IPS-18a (cell line): ENCODE results near the gene PCP4L1.

Experiments used
- H3K27ac ChIP-seq: one replicate; pipeline ENCODE4 v1.5.1; 2013; ENCODE audit warnings: low read length
- H3K27me3 ChIP-seq: one replicate; pipeline ENCODE4 v1.6.1; 2013; ENCODE audit warnings: mild to moderate bottlenecking, low read length; ENCODE audit not compliant: control insufficient read depth, insufficient read depth
- H3K36me3 ChIP-seq: one replicate; pipeline ENCODE4 v1.6.1; 2013; ENCODE audit warnings: low read depth, low read length; ENCODE audit not compliant: control insufficient read depth
- H3K4me1 ChIP-seq: one replicate; pipeline ENCODE4 v1.6.1; 2013; ENCODE audit warnings: low read depth, low read length; ENCODE audit not compliant: control insufficient read depth
- H3K4me3 ChIP-seq: one replicate; pipeline ENCODE4 v1.5.1; 2013; ENCODE audit warnings: low read length
- H3K9ac ChIP-seq: one replicate; pipeline ENCODE4 v1.6.1; 2013; ENCODE audit warnings: mild to moderate bottlenecking, low read length, moderate library complexity
- H3K9me3 ChIP-seq: one replicate; pipeline ENCODE4 v1.6.1; 2013; ENCODE audit warnings: low read depth, low read length; ENCODE audit not compliant: control insufficient read depth

Gene PCP4L1

DNA sequence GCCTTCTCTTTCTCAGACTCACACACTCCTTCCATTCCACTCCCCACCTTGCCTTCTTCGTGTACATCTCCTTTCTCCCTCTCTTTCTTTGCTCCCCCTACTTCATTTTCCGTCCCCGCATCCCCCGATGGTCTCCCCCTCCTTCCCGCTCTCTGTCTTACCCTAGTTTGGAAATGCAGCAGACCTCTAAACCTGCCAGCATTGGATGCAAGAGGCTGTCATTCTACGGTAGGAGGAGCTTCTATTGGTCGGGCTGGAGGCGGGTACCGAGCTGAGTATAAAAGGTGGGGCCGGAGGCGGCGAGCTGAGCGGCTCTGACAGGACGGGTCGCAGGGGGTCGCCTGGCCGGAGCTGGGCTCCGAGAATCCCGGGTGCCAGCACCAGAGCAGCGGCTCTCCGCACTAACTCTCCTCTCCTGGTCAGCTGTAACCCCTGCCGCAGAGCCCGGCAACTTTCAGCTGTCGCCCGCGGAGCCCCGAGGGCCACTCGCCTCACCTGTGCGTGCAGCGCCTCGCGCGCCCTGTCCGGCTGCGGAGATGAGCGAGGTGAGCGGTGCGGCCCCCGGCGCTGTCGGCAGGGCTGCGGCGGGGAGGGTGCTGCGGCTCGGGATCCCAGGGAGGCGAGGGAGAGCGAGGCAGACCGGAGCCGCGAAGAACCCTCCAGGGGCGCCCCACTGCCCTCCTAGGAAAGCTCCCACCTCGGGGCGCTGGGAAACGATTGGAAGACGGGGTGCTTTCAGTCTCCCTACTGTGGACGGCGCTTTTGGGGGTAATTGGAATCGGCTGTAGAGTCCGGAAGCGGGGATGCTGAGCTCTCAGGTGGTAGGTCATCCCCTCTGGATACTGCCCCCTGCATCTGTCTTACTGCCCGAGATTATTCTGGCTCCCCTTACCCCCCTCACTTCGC lies at the start of gene PCP4L1:
PCP4L1 (plus strand) TSS at position 307 of the 906 bp plus-strand sequence; CDS start at position 537, 230 bp downstream.
- Histone ChIP-seq H3K9ac (no peak within 1 kb of the TSS), H3K9me3 (peaks cover 3% of the 10 kb centered on the region), H3K36me3 (no peaks in the 10 kb centered on the region), H3K27ac (no peak within 1 kb of the TSS), H3K27me3 (peaks cover 50% of the 10 kb centered on the region), H3K4me1 (peaks cover 4% of the 10 kb centered on the region), H3K4me3 (peak within 1 kb of the TSS; percentile 65)

DNA sequence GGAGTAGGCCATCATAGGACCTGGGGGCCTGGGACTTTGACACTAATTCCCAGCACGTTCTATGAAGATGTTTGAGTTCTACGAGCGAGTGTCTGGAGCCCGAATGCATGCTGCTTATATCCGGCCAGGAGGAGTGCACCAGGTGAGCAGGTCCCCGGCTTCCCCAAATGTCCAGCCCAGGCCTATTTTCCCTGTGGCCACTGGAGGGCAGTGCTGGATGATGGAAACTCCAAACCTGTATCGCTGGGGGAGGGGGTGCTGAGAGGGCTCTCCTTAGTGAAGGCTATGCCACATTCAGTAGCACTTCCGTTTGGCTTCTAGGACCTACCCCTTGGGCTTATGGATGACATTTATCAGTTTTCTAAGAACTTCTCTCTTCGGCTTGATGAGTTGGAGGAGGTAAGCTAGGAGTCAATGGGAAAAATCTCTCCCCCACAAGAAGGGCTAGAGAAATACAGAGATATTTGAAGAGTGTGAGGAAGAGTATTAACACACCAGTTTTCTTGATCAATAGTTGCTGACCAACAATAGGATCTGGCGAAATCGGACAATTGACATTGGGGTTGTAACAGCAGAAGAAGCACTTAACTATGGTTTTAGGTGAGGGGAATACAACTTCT lies 48.6 kb upstream of the PCP4L1 start:
- peaks cover 71% of the 10 kb centered on the region for H3K36me3 ChIP-seq

DNA sequence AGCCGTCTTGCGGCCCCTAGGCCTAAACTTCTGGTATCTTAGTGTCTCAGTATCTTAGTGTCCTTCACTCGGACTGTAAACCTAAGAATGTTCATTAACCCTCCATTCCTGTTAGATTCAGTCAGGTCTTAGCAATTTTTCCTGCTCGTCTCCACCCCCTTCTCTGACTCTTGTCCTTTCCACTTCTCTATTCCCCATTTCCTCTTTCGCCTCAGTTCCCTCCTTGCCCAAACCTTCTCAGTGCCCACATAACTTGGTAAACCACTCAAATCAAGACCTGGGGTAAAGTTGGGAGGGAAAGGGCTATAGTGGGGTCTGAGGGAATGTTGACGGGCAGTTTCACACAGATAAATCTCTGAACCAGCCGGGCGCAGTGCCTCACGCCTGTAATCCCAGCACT lies 44.2 kb upstream of the PCP4L1 start:
- Histone ChIP-seq H3K36me3 (peaks cover 53% of the 10 kb centered on the region), H3K27me3 (no peaks in the 10 kb centered on the region), H3K9me3 (no peaks in the 10 kb centered on the region), H3K4me1 (peaks cover 16% of the 10 kb centered on the region), H3K4me3 (no peak overlapping the region), H3K27ac (no peak overlapping the region), H3K9ac (no peak overlapping the region)

More for the DNA sequence above, 48.6 kb upstream of the PCP4L1 start:
- H3K27me3 ChIP-seq, result no peaks in the 10 kb centered on the region
- no peaks in the 10 kb centered on the region for H3K9me3 ChIP-seq
- H3K4me1 ChIP-seq, result peaks cover 3% of the 10 kb centered on the region
- H3K9ac ChIP-seq, result no peak overlapping the region
- H3K4me3 ChIP-seq, result no peak overlapping the region
- no peak overlapping the region for H3K27ac ChIP-seq

DNA sequence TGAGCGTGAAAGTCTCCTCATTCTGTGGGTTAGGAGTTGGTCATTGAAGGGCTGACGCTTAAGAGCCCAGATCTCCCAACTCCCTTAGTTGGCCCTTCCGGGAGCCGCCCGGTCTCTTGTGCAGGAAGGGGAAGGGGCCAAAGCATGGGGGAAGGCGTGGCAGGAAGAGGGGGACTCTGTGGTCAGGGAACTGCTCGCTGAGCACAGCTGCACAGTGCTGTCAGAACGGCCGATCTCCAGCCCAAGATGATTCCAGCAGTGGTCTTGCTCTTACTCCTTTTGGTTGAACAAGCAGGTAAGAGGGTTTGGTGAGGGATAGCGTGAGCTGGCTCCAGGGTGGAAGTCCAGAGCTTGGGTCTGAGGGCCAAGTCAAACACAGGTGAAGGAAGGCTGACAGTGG lies 43.5 kb upstream of the PCP4L1 start, which contains the start of gene FCER1G:
FCER1G (plus strand) TSS at position 220 of the 400 bp plus-strand sequence; CDS start at position 247, 27 bp downstream.
- H3K4me3 ChIP-seq, result no peak within 1 kb of the TSS
- peaks cover 47% of the 10 kb centered on the region for H3K36me3 ChIP-seq
- no peaks in the 10 kb centered on the region for H3K27me3 ChIP-seq
- H3K27ac ChIP-seq, result no peak within 1 kb of the TSS
- no peak within 1 kb of the TSS for H3K9ac ChIP-seq
- peaks cover 14% of the 10 kb centered on the region for H3K4me1 ChIP-seq
- no peaks in the 10 kb centered on the region for H3K9me3 ChIP-seq

DNA sequence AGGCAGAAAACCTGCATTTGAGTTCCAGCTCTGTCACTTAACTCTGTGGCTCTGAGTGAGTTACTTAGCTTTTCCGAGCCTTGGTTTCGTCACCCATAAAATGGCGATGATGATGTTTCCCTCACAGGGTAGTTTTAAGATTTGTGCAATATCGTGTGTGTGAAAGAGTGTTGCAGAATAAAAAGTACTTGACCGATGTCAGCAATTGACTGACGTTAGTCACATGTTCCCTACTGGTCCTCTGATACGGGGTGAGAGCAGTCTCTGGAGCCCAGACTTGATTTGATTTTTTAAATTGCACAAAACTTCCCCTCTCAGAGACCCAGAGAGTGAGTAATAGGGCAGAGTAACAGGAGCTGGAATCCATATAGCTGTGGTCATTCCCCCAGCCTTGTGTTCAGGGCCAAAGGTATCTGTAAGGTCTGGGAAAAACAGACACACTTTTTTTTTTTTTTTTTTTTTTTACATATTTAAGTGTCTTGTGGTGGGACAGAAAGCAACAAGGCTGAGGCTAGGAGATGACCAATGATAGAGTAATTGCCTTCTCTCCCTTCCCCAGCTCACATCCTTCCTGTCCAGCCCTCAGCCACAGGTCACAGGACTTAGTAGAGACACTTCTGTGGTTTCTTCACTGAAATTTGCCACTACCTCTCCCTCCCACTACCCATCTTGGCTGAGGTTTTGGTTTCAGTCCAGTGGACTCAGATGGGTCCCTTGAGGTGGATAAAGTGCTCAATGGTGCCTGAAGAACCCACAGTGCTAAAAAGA lies 41.4 kb upstream of the PCP4L1 start:
- Histone ChIP-seq H3K4me1 (peaks cover 13% of the 10 kb centered on the region), H3K27me3 (no peaks in the 10 kb centered on the region), H3K9me3 (no peaks in the 10 kb centered on the region), H3K9ac (no peak overlapping the region), H3K4me3 (no peak overlapping the region), H3K27ac (no peak overlapping the region), H3K36me3 (peaks cover 28% of the 10 kb centered on the region)

DNA sequence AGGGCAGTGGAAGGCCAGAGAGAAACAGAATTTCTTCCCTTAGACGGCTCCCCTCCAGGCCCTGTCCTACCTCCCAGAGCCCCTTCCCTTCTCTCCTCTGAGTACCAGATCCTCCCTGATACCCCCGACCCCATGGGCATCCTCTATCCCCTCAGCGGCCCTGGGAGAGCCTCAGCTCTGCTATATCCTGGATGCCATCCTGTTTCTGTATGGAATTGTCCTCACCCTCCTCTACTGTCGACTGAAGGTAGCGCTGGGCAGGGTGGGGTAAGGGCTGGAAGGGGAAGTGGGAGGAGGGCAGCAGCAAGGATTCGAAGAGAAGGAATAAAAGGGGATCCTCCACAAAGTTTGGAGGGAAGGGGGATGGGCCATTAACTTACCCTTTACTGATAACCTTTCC lies 40.7 kb upstream of the PCP4L1 start:
- H3K9ac ChIP-seq, result no peak overlapping the region
- H3K4me1 ChIP-seq, result peaks cover 13% of the 10 kb centered on the region
- no peaks in the 10 kb centered on the region for H3K9me3 ChIP-seq
- no peaks in the 10 kb centered on the region for H3K27me3 ChIP-seq
- H3K27ac ChIP-seq, result no peak overlapping the region
- no peak overlapping the region for H3K4me3 ChIP-seq
- H3K36me3 ChIP-seq, result peaks cover 21% of the 10 kb centered on the region

DNA sequence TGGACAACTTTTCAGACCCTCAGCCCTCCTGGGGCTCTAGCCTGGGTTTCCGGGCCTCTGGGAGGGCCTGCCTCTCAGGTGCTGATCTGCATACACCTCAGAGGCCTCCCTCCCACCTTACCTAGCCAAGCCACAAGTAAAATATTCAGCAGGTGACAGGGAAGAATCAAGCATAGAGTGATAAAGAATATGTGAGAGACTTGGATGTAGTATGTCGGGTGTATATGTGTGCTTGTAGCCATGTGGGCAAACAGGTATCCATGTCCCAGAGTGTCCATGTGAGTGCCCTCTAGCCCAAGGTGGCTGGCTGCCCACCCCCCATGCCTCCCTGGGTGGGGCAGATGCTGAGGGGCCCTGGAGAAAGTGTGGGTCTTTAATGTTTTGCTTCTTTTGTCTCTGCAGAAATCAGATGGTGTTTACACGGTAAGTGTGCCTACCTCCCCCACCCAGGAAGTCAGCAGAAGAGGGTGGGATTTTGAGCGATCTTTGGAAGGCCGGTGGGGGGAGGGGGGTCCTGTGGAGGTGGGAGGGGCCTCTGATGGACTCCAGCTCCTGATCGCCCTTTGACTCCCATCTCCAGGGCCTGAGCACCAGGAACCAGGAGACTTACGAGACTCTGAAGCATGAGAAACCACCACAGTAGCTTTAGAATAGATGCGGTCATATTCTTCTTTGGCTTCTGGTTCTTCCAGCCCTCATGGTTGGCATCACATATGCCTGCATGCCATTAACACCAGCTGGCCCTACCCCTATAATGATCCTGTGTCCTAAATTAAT lies 40.1 kb upstream of the PCP4L1 start:
- Histone ChIP-seq H3K9me3 (no peaks in the 10 kb centered on the region), H3K27ac (no peak overlapping the region), H3K9ac (no peak overlapping the region), H3K27me3 (no peaks in the 10 kb centered on the region), H3K36me3 (peaks cover 14% of the 10 kb centered on the region), H3K4me1 (peaks cover 13% of the 10 kb centered on the region), H3K4me3 (no peak overlapping the region)

DNA sequence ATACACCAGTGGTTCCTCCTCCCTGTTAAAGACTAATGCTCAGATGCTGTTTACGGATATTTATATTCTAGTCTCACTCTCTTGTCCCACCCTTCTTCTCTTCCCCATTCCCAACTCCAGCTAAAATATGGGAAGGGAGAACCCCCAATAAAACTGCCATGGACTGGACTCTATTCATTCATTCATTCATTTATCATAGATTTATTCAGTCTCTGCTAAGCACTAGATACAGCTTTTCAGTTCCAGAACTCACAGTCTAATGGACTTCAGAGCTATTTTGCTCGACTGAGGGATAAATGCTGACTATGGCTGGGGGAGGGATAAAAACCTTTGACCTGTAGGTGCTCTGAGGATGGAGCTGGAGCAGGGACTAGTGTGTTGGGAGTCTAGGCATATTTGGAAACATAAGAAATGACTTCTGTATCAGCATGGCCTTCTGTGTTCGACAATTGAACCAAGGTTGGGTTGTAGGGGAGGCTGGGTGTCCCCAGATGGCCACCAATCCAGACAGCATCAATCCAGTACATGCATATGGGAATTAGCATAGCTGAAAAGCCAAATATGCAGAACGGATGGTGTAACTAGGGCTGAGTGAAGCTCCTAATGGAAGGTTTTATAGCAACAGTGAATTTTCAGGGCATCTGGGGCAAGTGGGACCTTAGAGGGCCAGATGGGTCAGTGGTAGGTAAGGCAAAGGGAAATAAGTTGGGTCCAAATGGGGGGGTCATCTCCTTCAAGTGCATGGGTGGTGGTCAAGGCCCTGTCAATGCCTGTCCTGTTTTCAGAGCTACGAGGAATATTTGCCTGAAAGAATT lies 39.3 kb upstream of the PCP4L1 start:
- Histone ChIP-seq H3K27me3 (no peaks in the 10 kb centered on the region), H3K9ac (no peak overlapping the region), H3K27ac (no peak overlapping the region), H3K4me1 (peaks cover 13% of the 10 kb centered on the region), H3K36me3 (peaks cover 6% of the 10 kb centered on the region), H3K9me3 (no peaks in the 10 kb centered on the region), H3K4me3 (no peak overlapping the region)

DNA sequence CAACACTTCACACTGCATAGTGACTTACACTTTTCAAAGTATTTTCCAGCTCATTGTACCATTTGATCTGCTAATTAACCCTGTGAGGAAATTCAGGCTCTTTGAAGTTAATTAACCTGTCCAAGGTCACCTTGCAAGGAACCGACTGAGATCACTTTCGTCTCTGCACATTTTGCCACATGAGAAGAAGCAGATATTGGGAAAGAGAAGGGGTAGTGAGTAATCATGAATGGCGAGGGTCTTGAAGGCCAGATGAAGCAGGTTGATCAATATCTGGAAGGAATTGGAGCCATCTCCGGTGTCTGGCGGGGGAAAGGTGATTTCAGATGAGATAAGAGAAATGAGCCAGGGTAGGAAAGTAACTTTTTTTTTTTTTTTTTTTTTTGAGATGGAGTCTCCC lies 38.5 kb upstream of the PCP4L1 start:
- Histone ChIP-seq H3K9me3 (no peaks in the 10 kb centered on the region), H3K9ac (no peak overlapping the region), H3K36me3 (peaks cover 2% of the 10 kb centered on the region), H3K4me1 (peaks cover 13% of the 10 kb centered on the region), H3K27me3 (no peaks in the 10 kb centered on the region), H3K4me3 (no peak overlapping the region), H3K27ac (no peak overlapping the region)

DNA sequence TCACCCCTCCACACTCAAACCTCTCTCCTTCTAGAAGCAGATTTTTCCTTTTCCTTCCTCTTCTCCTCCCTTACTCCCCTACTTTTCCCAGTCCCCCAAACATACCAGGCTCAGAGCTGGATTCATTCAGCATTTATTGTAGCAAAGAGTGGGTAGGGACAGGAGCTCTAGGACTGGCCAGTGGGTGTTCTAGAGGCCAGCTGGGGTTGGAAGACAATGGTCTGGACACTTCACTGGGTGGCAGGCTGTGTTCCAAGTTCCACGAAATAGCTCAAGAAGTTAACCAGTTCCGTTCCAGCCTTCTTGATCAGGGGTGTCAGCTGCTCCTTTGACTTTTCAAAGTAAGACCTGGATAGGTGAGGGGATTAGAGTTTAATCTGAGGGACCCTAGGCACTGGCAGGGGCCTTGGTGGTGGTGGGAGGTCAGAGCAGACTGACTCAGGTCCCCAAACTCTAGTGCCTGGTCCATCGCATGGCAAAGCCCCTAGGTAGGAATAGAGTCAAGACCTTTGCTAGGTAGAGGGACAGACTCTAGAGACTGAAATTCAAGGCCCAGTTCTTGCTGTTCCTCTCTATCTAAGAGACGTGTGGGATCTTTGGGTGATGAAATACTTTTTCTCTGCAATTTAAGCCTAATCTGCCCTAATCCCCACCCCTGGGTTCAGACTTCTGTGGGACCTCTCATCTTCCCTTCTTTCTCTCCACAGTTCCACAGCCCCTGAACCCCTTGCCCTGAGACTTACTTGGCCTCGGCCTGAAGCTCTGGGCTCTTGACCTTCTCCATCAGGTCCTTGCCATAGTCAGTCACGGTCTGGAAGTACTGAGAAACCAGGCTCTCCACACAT lies 36.1 kb upstream of the PCP4L1 start:
- no peaks in the 10 kb centered on the region for H3K9me3 ChIP-seq
- H3K4me3 ChIP-seq, result no peak overlapping the region
- peaks cover 21% of the 10 kb centered on the region for H3K4me1 ChIP-seq
- H3K36me3 ChIP-seq, result no peaks in the 10 kb centered on the region
- no peaks in the 10 kb centered on the region for H3K27me3 ChIP-seq
- no peak overlapping the region for H3K9ac ChIP-seq
- H3K27ac ChIP-seq, result no peak overlapping the region
